IMR-90 (cell line): ENCODE measurements around the gene NCKAP5. TPM values are rescaled to one million over a fixed set of nuclear protein-coding genes. Genes with fewer than 3 reads are reported as not detected.

Experiments
- ATAC-seq: fragments of 200-7000 bp; cut with Tn5 transposase; 2 replicates; pipeline ENCODE4 v1.9.1; 2020; ENCODE audit warnings: low read depth, mild to moderate bottlenecking, moderate library complexity
- BruUV-seq: library from RNA; stranded (reverse); fragments of 400-500 nt; replicated peaks from 2 replicates; lab custom pipeline; 2021; lab: Mats Ljungman, UMichigan
- CTCF ChIA-PET: fragments of 300-600 bp; formaldehyde crosslinking; extraction: SDS; loops from one replicate; lab custom pipeline; 2021; ENCODE audit warnings: antibody characterized with exemption; lab: Yijun Ruan, JAX
- POLR2A ChIA-PET: fragments of 300-600 bp; sonication (Branson Sonifier 250); formaldehyde crosslinking; loops from one replicate; lab custom pipeline; 2022; ENCODE audit warnings: antibody characterized with exemption; ENCODE audit not compliant: unreplicated experiment; lab: Charles Lee
- DNase-seq: peaks from one replicate; pipeline ENCODE4 v3.0.0; 2013
- H2AFZ ChIP-seq: replicated peaks from 2 replicates; pipeline ENCODE3; 2013; ENCODE audit warnings: low read length, mild to moderate bottlenecking; ENCODE audit not compliant: poor library complexity
- H2AK5ac ChIP-seq: 2 replicates; pipeline ENCODE4 v1.6.1; 2013; ENCODE audit warnings: low read depth, low read length, inconsistent platforms
- H2AK9ac ChIP-seq: replicated peaks from 2 replicates; pipeline ENCODE3; 2013; ENCODE audit warnings: mild to moderate bottlenecking, low read depth, low read length, moderate library complexity; ENCODE audit not compliant: poor library complexity
- H2BK120ac ChIP-seq: 2 replicates; pipeline ENCODE4 v1.6.1; 2013; ENCODE audit warnings: low read depth, low read length, inconsistent platforms
- H2BK15ac ChIP-seq: 3 replicates; pipeline ENCODE4 v1.6.1; 2013; ENCODE audit warnings: low read depth, low read length, inconsistent platforms
- H2BK20ac ChIP-seq: 2 replicates; pipeline ENCODE4 v1.6.1; 2013; ENCODE audit warnings: low read depth, mild to moderate bottlenecking, inconsistent platforms, low read length, moderate library complexity
- H2BK5ac ChIP-seq: 2 replicates; pipeline ENCODE4 v1.6.1; 2013; ENCODE audit warnings: mild to moderate bottlenecking, low read depth, low read length, inconsistent platforms; ENCODE audit not compliant: poor library complexity, severe bottlenecking
- H3K14ac ChIP-seq: replicated peaks from 2 replicates; pipeline ENCODE4 v1.6.1; 2013; ENCODE audit warnings: low read depth, low read length, inconsistent platforms
- H3K18ac ChIP-seq: 2 replicates; pipeline ENCODE4 v1.6.1; 2013; ENCODE audit warnings: low read depth, low read length, control low read depth
- H3K23ac ChIP-seq: 2 replicates; pipeline ENCODE4 v1.6.1; 2013; ENCODE audit warnings: low read depth, low read length, inconsistent platforms
- H3K27ac ChIP-seq: 2 replicates; pipeline ENCODE4 v1.5.1; 2013; ENCODE audit warnings: mild to moderate bottlenecking, control low read depth, low read length; ENCODE audit not compliant: insufficient read depth
- H3K27me3 ChIP-seq: 2 replicates; pipeline ENCODE4 v1.6.1; 2013; ENCODE audit warnings: low read length; ENCODE audit not compliant: control insufficient read depth, insufficient read depth
- H3K36me3 ChIP-seq: 2 replicates; pipeline ENCODE4 v1.6.1; 2013; ENCODE audit warnings: low read length, mixed read lengths; ENCODE audit not compliant: control insufficient read depth, insufficient read depth
- H3K4ac ChIP-seq: 2 replicates; pipeline ENCODE4 v1.6.1; 2013; ENCODE audit warnings: low read depth, low read length, inconsistent platforms
- H3K4me1 ChIP-seq: 2 replicates; pipeline ENCODE4 v1.6.1; 2013; ENCODE audit warnings: low read length, mixed read lengths; ENCODE audit not compliant: control insufficient read depth, insufficient read depth
- H3K4me2 ChIP-seq: 2 replicates; pipeline ENCODE4 v1.6.1; 2013; ENCODE audit warnings: low read depth, mild to moderate bottlenecking, control low read depth, low read length, moderate library complexity
- H3K4me3 ChIP-seq: 2 replicates; pipeline ENCODE4 v1.5.1; 2013; ENCODE audit warnings: low read depth, mild to moderate bottlenecking, control low read depth, low read length, moderate library complexity; ENCODE audit not compliant: insufficient read depth
- H3K56ac ChIP-seq: 2 replicates; pipeline ENCODE4 v1.6.1; 2013; ENCODE audit warnings: low read length, inconsistent platforms; ENCODE audit not compliant: insufficient read depth; ENCODE audit errors: extremely low read depth
- H3K79me1 ChIP-seq, 2 experiments: 2 replicates each; pipeline ENCODE4 v1.6.1; 2013; ENCODE audit warnings: low read length in 2 of 2, inconsistent platforms in 1 of 2, low read depth in 1 of 2
- H3K9ac ChIP-seq: 2 replicates; pipeline ENCODE4 v1.6.1; 2013; ENCODE audit warnings: low read depth, low read length, control low read depth
- H3K9me1 ChIP-seq: 2 replicates; pipeline ENCODE4 v1.6.1; 2013; ENCODE audit warnings: low read length, inconsistent platforms; ENCODE audit not compliant: insufficient read depth
- H3K9me3 ChIP-seq: 2 replicates; pipeline ENCODE4 v1.6.1; 2013; ENCODE audit warnings: low read length; ENCODE audit not compliant: control insufficient read depth, insufficient read depth
- H4K20me1 ChIP-seq: 2 replicates; pipeline ENCODE4 v1.6.1; 2013; ENCODE audit warnings: low read length, inconsistent platforms; ENCODE audit not compliant: insufficient read depth
- H4K5ac ChIP-seq: 2 replicates; pipeline ENCODE4 v1.6.1; 2013; ENCODE audit warnings: mild to moderate bottlenecking, low read depth, low read length, control low read depth
- H4K8ac ChIP-seq, 2 experiments: 2 replicates each; pipeline ENCODE4 v1.6.1; 2013; ENCODE audit warnings: low read depth in 2 of 2, low read length in 2 of 2, control low read depth in 1 of 2, inconsistent platforms in 1 of 2
- H4K91ac ChIP-seq: 2 replicates; pipeline ENCODE4 v1.6.1; 2013; ENCODE audit warnings: low read depth, low read length, inconsistent platforms; ENCODE audit not compliant: insufficient read depth
- BHLHE40 ChIP-seq: fragments of 150-350 bp; IDR thresholded peaks from 2 replicates; pipeline ENCODE4 v1.6.1; 2016; ENCODE audit warnings: mild to moderate bottlenecking, low read depth, low read length
- CEBPB ChIP-seq: IDR thresholded peaks from 2 replicates; pipeline ENCODE4 v1.6.1; 2012; ENCODE audit warnings: low read depth, low read length, improper control_type of control experiment
- CHD1 ChIP-seq: IDR thresholded peaks from 2 replicates; pipeline ENCODE4 v1.6.1; 2012; ENCODE audit warnings: low read depth, low read length, improper control_type of control experiment
- CTCF ChIP-seq: conservative IDR thresholded peaks from 2 replicates; pipeline ENCODE4 v1.5.1; 2012; ENCODE audit warnings: mild to moderate bottlenecking, low read depth, low read length, improper control_type of control experiment
- ELK1 ChIP-seq: fragments of 150-350 bp; IDR thresholded peaks from 2 replicates; pipeline ENCODE4 v1.6.1; 2016; ENCODE audit warnings: low read depth, mild to moderate bottlenecking, low read length, moderate library complexity, borderline replicate concordance
- FOS ChIP-seq: fragments of 150-350 bp; IDR thresholded peaks from 2 replicates; pipeline ENCODE4 v1.6.1; 2016; ENCODE audit warnings: low read depth, low read length
- MXI1 ChIP-seq: IDR thresholded peaks from 2 replicates; pipeline ENCODE4 v1.6.1; 2012; ENCODE audit warnings: low read depth, mild to moderate bottlenecking, low read length, moderate library complexity, borderline replicate concordance
- NFE2L2 ChIP-seq: fragments of 150-350 bp; IDR thresholded peaks from 2 replicates; pipeline ENCODE4 v1.6.1; 2016; ENCODE audit warnings: low read depth, mild to moderate bottlenecking, low read length
- POLR2A ChIP-seq: IDR thresholded peaks from 2 replicates; pipeline ENCODE4 v1.6.1; 2012; ENCODE audit warnings: mild to moderate bottlenecking, low read depth, low read length
- RAD21 ChIP-seq: IDR thresholded peaks from 2 replicates; pipeline ENCODE4 v1.6.1; 2012; ENCODE audit warnings: low read length, improper control_type of control experiment
- RCOR1 ChIP-seq: IDR thresholded peaks from 2 replicates; pipeline ENCODE4 v1.6.1; 2012; ENCODE audit warnings: mild to moderate bottlenecking, low read length, improper control_type of control experiment; ENCODE audit not compliant: insufficient replicate concordance
- SMC3 ChIP-seq: fragments of 150-350 bp; IDR thresholded peaks from 2 replicates; pipeline ENCODE4 v1.6.1; 2016; ENCODE audit warnings: low read depth, mild to moderate bottlenecking, antibody characterized with exemption, low read length, moderate library complexity
- USF2 ChIP-seq: fragments of 150-350 bp; IDR thresholded peaks from 2 replicates; pipeline ENCODE4 v1.6.1; 2017; ENCODE audit warnings: mild to moderate bottlenecking, antibody characterized with exemption, low read length, low read depth
- WGBS, 2 experiments: methylation state at CpG; one replicate each; pipeline versions ENCODE4 v1.1.5 to v1.1.7; 2013; ENCODE audit warnings: missing lambda C conversion rate in 2 of 2; ENCODE audit not compliant: insufficient read length in 1 of 2; ENCODE audit errors: extremely low coverage in 2 of 2; 5-methylcytosine and 5-hydroxymethylcytosine counted together
- dilution Hi-C: fragments of 300-500 bp; cut with HindIII; formaldehyde crosslinking; loops from one replicate; pipeline ENCODE4 v1.14.3; 2018; ENCODE audit warnings: low sequenced_read_pairs; ENCODE audit not compliant: unreplicated experiment
- in situ Hi-C: fragments of 300-500 bp; cut with MboI; formaldehyde crosslinking; loops from 3 replicates; pipeline ENCODE4 v1.14.3; 2019; ENCODE audit warnings: low sequenced_read_pairs, inconsistent platforms, mixed read lengths
- intact Hi-C: fragments of 100-400 bp; cut with micrococcal nuclease; formaldehyde crosslinking; loops from 2 replicates; pipeline ENCODE4 v1.10.0; 2022
- polyA plus RNA-seq, 3 experiments: library from polyadenylated mRNA; depleted of rRNA; stranded (reverse); fragments of >200 nt; gene quantifications; 2 replicates each; pipeline ENCODE4 v1.2.3, GENCODE V29; 2012; ENCODE audit warnings: low replicate concordance in 1 of 3
- total RNA-seq: library from RNA; depleted of rRNA; stranded (reverse); fragments of >200 nt; gene quantifications from 2 replicates; pipeline ENCODE4 v1.2.3, GENCODE V29; 2012

Gene NCKAP5
- total and polyA plus RNA-seq, 2 of the 4 experiments (the other 2 are of a cell fraction): 2.7 to 3.9 TPM

GRCh38 chr2:133139847-133140533, 428.3 kb downstream of the NCKAP5 start (continued):
- TF ChIP-seq CEBPB: no peak
- no peak for TF ChIP-seq POLR2A

- no peak overlapping the region for H3K4me3 ChIP-seq
- peak overlapping the region; percentile 43; the same call in 1 of the 2 replicates for H2AK5ac ChIP-seq
- H3K18ac ChIP-seq: no peak overlapping the region
- peaks cover 16 to 51% of the 10 kb centered on the region in 2 experiments for H3K79me1 ChIP-seq
- dilution Hi-C loops: no loop called here
- H3K56ac ChIP-seq: no peak overlapping the region
- no peak overlapping the region for H4K5ac ChIP-seq
- no peak overlapping the region for H4K91ac ChIP-seq
- in situ Hi-C loops: no loop called here
- no peaks in the 10 kb centered on the region for H3K9me3 ChIP-seq
- BruUV-seq: no TSS peak
- H3K4me1 ChIP-seq: peaks cover 1% of the 10 kb centered on the region; the same call in 1 of the 2 replicates
- H2AFZ ChIP-seq: no peak overlapping the region
- H3K4me2 ChIP-seq: no peak overlapping the region
- ATAC-seq (no peak), DNase-seq (no peak)
- intact Hi-C loops: no loop called here
- peaks cover 34% of the 10 kb centered on the region; the same call in 1 of the 2 replicates for H4K20me1 ChIP-seq
- no peak overlapping the region for H3K14ac ChIP-seq
- no peak overlapping the region for H2BK120ac ChIP-seq
- no peaks in the 10 kb centered on the region for H3K27me3 ChIP-seq
- H3K23ac ChIP-seq: no peak overlapping the region
- H3K36me3 ChIP-seq: peaks cover 1% of the 10 kb centered on the region; the same call in 1 of the 2 replicates
- H3K4ac ChIP-seq: no peak overlapping the region
- ChIA-PET POLR2A (no interaction called here), CTCF (no interaction called here)
- H3K9me1 ChIP-seq: peaks cover 10% of the 10 kb centered on the region
- H3K27ac ChIP-seq: no peak overlapping the region
- no peak overlapping the region for H2AK9ac ChIP-seq
- WGBS, 2 experiments: 88% methylated on average over 4 of the region's 4 CpGs; no CpG with 5 or more reads in 1 of the 2 experiments
- no peak overlapping the region for H2BK20ac ChIP-seq
- no peak overlapping the region for H2BK5ac ChIP-seq
- no peak overlapping the region for H4K8ac ChIP-seq
- H2BK15ac ChIP-seq: no peak overlapping the region
- H3K9ac ChIP-seq: no peak overlapping the region
- no peak for TF ChIP-seq BHLHE40
- TF ChIP-seq ELK1: no peak
- no peak for TF ChIP-seq CTCF
- no peak for TF ChIP-seq CEBPB
- TF ChIP-seq FOS: no peak
- no peak for TF ChIP-seq NFE2L2
- no peak for TF ChIP-seq MXI1
- no peak for TF ChIP-seq SMC3
- TF ChIP-seq POLR2A: no peak
- no peak for TF ChIP-seq RAD21
- TF ChIP-seq CHD1: no peak
- no peak for TF ChIP-seq RCOR1
- no peak for TF ChIP-seq USF2
Observed at GRCh38 chr2:133138693-133139092, 429.6 kb downstream of the NCKAP5 start.
